Measurements from ENCODE around the gene SURF2.
"Not testable (repeated sequence)": the region's sequence is repeated elsewhere in the genome, so short reads cannot be mapped to it uniquely, and the experiment has no call there.

Gene SURF2

DNA sequence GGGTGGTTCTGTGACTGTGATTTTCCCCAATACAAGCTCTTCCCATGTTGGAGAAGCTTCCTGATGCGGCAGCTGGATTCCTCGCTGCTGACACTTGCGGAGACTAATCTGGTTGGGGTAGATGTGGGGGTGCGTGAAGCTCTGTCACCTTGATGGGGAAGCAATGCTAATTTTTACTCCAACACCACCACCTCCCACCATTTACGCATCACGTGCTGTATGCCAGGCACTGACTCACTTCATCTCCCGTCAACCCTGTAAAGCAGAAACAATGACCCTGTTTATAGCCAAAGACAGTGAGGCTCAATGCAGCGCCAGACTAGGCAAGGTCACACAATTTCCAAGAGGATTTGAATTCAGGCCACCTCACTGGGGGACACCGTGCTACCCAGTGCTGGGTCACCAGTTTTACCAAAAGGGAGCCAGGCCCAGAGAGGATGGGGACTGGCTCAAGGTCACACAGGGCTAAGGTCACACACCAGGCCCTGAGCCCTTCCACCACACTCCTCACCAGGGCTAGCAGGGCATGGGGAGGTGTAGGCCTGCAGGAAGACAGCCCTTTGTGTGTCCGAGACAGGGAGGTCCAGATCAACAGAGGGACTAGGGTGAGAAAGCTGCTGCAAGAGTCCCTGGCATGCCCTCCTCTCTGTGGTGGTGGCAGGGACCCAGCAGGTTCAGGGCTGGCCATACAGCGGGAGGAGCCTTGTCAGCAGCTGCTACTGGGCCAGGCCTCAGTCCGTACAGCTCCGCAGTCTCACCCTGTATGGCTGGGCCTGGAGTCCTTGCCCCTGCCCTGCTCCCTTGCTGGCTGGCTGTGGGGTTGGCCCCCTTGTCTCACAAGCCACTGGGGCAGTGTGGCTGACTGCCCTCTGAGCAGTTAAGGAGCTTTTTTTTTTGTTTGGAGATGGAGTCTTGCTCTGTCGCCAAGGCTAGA, 23.1 kb downstream of the SURF2 start:
- DNase-seq: no peak

DNA sequence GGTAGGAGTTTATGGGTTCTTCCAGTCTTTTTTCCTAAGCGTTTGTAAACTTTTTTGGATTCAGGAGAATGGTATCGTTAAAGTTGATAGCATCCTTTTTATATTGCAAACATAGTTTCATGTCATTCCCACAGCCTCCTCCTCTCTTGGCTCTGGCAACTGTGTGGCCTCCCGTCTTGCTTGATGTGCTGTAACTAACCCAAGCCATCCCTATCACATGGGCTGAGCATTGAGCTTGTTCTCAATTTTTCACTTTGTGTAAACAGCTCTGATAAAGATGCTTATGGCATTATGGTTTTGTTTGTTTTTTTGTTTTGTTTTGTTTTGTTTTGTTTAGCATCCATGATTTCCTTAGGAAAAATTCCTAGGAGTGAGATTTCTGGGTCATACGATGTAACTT, 24.4 kb downstream of the SURF2 start:
- no peak for DNase-seq

DNA sequence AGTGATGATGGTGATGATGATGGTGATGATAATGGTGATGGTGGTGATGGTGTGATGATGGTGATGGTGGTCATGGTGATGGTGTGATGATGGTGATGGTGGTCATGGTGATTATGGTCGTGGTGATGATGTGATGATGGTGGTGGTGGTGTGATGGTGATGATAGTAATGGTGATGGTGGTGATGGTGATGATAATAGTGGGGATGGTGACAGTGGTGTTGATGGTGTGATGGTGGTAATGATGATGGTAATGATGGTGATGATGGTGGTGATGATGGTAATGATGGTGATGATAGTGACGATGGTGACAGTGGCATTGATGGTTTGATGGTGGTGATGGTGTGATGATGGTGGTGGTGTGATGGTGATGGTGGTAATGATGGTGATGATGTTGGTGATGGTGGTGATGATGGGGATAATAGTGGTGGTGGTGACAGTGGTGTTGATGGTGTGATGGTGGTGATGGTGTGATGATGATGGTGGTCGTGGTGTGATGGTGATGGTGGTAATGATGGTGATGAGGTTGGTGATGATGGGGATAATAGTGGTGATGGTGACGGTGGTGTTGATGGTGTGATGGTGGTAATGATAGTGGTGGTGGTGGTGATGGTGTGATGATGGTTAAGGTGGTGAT, 26.3 kb downstream of the SURF2 start:
- no peak for DNase-seq

DNA sequence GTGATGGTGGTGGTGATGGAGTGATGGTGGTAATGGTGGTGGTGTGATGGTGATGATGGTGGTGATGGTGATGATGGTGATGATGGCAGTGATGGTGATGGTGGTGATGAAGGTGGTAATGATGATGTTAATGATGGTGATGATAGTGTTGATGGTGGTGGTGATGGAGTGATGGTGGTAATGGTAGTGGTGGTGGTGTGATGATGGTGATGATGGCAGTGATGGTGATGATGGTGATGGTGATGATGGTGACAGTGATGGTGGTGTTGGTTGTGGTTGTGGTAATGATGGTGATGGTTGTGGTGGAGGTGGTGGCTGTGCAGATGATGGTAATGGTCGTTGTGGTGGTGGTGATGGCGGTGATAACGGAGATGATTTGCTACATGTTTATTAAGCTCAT, 27.1 kb downstream of the SURF2 start:
- DNase-seq: no peak

DNA sequence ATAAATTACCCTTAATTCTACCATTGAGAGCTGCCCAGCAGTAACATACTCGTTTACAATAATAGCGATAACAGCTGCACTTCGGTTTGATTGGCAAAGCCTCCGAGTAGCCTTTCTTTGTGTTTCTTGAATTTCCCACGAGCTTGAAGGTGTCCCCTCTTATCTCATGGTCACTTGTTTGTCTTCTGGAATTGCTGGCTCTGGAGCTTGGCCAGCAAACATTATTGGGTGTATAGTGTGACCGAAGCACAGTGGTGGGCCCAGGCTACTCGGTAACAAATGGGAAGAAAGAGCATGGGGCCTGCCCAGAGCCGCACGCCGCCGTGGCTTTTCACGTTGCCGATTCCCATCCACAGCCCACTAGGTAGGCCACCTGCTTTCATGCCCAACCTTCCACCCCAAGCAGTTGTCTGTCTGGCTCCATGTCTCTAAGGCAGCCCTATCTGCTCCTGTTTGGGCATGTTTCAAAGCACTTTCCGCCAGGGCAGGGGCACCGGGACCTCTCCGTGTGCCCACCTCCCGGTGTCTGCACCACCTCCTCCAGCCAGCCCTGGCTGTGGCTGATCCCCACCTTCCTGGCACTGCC, 28.5 kb downstream of the SURF2 start:
- DNase-seq: no peak

DNA sequence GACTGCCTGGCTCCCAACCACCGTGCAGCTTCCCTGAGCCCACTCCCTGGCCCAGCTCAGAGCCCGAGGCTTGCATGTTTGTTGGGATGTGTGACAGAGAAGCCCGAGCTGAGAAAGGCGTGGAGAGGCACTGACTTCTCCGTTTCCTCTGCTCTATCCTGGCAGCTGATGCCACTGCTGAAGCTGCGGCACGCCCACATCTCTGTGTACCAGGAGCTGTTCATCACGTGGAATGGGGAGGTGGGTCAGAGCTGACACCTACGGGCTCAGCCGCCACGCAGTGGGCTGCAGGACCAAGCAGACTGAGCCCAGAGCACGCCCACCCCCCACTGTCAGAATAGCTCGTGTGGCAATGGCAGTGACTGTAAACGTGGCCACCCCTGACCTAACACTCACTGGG, 29.1 kb downstream of the SURF2 start:
- no peak for DNase-seq

DNA sequence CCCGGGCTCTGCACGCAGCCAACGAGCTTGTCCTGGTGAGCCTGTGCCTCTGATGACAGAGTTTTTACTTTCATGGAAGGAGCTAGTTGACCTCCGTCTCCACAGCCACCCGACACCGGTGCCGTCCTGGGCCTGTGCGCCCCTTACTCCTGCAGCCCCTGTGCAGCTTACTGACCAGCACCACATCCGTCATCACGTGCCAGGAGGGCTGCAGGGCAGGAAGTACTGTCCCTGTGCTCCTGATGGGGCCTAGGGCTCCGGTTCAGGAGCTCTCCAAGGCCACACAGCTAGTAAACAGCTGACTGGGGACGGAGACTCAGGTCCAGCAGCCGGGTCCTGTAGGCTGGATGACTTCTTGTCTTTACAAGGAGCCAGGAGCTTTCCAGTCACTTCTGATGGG, 30.0 kb downstream of the SURF2 start:
- DNase-seq: no peak

DNA sequence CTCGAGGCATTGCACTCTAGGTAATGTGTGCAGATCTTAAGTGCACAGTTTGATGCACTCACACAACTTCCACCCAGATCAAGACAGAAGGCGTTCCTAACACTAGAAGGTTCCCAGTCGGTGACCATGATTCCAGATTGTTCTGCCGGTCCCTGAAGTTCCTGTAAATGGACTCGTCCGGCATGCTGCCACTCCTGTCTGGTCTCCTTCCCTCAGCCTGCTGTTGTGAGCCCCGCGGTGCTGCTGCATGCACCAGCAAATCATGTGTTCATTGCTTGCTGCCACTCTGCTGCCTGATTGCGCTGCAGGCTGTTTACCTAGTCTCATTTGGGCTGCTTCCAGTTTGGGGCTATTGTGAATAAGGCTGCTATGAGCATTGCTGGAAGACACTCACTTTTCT, 31.3 kb downstream of the SURF2 start:
- DNase-seq: no peak

DNA sequence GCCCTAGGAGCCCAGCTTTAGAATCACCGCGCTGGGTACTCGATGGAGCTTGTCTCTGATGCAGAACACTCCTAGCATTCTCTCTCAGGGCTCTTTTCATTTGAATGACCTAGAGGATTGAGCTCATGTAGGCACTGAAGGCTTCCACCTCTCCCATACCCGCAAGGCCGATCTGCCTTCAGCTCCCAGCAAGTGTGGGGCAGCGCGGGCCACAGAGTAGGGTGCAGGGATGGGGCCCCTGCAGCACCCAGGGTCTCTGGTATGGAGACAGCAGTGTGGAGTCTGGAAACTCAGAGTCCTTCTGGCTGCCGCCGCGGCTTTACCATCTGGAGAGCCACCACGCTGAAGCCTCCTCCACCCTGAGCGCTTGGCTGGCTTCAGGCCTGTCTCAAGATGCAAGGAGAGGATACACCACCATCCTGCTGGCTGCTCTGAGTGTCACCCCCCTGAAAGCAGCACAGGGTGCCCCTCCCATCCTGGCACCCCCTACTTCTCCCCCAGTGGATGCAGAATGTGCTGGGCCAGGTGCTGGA, 32.7 kb downstream of the SURF2 start:
- no peak for DNase-seq

DNA sequence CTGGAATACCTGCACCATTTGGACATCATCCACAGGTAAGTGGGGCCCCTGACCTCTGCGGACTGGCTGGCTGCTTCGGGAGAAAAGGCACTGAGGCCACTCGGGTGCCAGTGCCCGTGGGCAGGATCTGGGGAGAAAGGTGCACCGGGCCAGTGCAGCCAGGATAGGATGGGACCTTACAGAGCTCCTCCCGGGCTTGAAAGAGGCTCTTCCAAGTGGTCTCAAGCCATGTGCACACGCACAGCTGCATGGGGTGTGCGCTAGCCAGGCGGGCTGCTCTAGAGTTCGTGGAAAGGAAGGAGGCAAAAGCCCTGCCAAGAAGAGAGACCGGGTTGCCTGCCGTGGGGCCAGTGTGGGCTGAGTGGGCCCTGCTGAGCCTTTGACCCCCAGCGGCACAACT, 33.2 kb downstream of the SURF2 start:
- DNase-seq: no peak

DNA sequence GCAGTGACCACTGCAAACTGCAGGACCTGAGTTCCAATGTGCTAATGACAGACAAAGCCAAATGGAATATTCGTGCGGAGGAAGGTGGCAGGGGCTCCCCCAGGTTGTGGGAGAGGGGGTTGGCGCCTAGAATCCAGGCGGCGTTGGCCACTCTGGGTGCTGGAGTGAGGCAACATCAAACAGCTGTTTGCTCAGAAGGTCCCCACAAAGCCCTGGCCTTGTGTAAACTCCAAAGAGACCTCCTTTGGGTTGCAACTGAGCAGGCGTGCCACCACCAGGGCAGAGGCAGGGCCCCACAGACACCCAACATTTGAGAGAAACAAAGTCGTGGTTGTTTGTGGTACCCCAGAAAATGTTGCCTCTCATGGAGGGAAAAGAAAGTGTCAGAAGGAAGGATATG, 34.4 kb downstream of the SURF2 start:
- no peak for DNase-seq

DNA sequence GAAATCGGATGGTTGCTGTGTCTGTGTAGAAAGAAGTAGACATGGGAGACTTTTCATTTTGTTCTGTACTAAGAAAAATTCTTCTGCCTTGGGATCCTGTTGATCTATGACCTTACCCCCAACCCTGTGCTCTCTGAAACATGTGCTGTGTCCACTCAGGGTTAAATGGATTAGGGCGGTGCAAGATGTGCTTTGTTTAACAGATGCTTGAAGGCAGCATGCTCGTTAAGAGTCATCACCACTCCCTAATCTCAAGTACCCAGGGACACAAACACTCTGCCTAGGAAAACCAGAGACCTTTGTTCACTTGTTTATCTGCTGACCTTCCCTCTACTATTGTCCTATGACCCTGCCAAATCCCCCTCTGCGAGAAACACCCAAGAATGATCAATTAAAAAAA, 35.1 kb downstream of the SURF2 start:
- not testable (repeated sequence) for DNase-seq

DNA sequence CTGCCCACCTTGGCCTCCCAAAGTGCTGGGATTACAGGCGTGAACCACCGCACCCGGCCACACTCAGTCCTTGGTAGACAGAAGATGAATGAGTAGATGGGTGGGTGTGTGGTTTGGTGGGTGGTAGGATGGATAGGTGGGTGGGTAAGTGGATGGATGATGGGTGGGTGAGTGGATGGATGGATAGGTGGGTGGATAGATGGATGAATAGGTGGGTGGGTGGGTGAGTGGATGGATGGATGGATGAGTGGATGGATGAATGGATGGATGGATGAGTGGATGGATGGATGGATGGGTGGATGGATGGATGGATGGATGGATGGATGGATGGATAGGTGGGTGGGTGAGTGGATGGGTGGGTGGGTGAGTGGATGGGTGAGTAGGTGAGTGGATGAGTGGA, 36.0 kb downstream of the SURF2 start:
- DNase-seq: not testable (repeated sequence)

DNA sequence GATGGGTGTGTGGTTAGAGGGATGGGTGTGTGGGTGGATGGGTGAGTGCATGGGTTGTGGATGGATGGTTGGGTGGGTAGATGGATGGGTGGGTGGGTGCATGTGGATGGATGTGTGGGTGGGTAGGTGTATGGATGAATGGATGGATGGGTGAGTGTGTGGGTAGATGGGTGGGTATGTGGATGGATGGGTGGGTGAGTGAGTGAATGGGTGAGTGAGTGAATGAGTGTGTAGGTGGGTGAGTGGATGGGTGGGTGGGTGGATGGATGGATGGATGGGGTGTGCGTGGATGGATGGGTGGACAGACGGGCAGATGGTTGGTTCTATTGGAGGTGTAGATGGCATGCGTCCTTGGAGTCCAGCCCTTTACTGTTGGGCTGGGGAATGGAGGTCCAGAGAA, 37.0 kb downstream of the SURF2 start:
- no peak for DNase-seq

DNA sequence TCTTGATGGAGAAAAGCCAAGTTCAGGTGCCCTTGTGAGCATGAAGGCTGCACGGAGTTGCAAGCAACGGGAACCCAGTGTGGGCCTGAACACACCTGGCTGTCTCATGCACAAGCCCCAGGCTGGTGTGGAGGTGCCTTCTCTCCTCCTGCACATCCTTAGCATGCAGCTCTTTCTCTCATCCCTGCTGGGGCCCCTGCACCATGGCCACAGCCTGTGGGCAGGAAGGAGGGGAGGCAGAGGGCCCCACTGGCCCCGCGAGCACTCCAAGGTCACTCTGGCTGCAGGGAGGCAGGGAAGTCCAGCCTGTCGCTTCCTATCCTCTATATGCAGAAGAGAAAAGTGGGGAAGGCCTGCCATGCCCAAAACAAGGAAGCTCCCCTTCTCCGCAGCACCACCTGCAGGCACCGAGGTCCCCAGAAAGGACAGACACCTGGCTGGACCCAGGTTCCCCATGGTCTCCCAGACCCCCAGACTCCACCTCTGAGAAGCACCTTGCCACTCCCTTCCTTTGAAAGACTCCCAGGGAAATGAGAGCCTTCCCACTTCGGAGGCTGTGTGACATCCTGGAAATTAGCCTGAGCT, 38.4 kb downstream of the SURF2 start:
- DNase-seq: no peak

DNA sequence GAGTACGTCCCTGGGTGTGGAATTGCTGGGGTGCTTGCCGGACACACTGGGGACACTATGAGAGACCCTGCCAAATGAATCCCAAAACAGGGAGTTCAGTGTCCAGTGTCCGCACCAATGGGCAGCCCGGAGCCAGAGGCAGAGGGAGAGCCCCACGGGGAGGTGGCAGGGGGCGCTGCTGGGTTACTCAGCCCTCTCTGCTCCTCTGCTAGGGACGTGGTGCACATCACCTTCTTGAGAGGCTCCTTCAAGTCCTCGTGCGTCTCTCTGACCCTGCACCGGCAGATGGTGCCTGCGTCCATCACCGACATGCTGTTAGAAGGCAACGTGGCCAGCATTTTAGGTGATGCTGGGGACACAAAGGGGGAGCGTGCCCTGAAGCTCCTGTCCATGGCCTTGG, 40.6 kb downstream of the SURF2 start:
- no peak for DNase-seq

DNA sequence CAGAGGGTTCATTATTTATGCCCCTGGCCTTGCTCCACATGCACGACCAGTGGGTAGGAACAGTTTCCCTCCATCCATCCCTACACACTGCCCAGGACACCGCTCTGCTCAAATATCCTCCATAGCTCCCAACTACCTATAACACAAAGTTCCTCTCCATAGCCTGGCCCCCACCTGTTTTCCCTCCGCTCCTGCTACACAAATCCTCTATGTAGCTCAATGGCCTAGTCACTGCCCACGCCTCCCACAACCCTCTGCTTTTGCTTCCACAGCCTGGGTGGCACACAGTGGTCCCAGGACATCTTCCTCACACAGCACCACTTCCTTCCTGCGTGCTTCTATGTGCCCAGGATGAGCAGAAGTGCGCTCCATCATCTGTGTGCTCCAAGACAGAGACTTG, 41.0 kb downstream of the SURF2 start:
- DNase-seq: no peak

DNA sequence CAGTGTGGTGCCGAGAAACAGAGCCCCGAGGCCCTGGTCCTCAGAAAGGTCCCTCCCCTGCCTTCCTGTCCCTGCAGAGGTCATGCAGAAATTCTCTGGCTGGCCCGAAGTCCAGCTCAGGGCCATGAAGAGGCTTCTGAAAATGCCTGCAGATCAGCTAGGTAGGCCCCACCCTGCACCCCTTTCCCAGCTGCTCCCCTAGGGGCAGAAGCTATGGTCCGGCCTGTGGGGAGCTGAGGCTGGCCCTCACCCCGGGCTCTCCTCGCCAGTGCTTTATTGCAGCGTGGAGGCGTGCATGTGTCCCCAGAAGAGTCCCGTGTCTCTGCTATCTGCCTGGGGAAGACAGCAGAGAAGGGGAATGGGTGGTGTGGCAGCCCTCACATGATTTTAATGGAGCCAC, 41.5 kb downstream of the SURF2 start:
- DNase-seq: no peak

DNA sequence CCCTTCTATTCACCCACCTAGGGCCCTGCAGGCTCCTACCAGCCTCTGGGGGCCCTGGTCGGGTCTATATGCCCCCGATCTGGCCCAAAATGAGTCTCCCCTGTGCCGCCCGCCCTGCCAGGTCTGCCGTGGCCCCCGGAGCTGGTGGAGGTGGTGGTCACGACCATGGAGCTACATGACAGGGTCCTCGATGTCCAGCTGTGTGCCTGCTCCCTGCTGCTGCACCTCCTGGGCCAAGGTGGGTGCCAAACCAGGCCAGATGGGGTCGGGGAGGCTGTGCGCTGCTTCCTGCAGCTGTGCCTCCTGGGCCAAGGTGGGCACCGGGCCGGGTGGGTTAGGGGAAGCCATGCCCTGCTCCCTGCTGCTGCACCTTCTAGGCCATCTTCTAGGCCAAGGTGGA, 43.9 kb downstream of the SURF2 start:
- DNase-seq: no peak

DNA sequence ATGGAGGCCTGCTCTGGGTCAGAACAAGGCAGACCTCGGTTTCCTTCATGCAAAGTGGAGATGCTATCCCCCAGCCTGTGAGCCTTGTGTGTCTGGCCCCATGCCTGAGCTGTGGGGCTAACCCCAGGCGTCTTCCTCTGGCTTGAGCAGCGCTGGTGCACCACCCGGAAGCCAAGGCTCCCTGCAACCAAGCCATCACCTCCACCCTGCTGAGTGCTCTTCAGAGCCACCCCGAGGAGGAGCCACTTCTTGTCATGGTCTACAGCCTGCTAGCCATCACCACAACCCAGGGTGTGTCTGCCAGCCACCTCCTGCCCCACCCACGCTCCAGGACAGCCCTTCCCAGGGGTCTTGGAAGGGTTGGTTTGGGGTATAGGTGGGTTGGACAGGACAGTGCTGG, 45.2 kb downstream of the SURF2 start:
- no peak for DNase-seq

DNA sequence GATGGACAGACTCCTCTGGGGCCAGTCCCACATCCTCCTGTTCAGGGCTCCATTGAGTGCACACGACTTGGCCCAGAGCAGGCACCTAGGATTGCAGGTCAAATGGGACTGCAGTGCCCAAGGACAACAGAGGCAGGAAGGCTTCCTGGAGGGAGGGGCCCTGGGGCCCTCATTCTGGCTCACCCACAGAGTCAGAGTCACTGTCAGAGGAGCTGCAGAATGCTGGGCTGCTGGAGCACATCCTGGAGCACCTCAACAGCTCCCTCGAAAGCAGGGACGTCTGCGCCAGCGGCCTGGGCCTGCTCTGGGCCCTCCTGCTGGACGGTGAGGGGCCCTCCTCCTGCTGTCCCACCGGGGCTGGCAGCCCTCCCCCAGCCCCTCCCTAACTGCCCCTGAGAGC, 46.3 kb downstream of the SURF2 start:
- DNase-seq: no peak

DNA sequence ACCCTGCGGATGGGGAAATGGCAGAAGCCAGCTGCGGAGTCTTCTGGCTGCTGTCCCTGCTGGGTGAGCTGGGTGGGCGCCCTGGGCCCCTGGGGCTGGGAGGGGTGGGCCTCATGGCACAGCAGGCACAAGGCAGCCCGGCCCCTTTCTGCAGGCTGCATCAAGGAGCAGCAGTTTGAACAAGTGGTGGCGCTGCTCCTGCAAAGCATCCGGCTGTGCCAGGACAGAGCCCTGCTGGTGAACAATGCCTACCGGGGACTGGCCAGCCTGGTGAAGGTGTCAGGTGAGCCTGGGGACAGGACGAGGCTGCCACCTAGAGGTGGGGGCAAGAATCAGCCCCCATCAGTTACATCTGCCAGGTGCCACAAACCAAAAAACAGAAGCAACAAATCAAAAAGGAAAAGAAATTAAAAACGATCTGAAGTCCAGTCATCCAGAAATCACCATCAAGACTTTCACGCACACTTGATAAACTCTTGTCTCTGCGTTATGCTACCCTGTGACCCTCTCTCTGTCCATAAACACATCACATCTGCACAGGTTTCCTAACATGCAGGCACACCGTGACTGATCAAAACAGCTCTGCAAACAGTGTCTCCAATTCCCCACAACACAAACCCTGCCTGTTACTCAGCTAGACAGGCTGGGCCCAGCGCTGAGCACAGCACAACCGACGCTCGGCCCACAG, 47.6 kb downstream of the SURF2 start:
- peak; percentile 9 for DNase-seq

DNA sequence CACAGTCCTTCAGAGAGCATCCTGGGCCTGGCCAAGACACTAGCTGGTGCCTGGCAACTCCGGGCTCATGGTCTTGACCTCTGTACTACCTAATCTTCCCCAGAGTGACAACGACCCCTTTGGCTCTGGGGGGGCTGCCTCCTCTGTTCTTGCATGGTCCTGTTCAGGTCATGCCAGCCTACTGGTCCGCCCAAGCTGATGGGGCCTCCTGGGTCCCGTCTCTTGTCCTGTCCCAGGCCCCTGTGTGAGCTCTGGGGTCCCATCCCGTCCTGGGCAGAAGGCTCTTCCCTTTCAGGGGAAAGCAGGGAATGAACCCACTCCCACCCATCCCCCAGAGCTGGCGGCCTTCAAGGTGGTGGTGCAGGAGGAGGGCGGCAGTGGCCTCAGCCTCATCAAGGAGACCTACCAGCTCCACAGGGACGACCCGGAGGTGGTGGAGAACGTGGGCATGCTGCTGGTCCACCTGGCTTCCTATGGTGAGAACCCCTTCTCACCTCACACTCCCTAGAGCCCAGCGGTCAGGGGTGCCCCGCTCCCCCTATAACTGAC, 48.2 kb downstream of the SURF2 start:
- no peak for DNase-seq
